NCI-H2029 treated with DMSO at 0.1 percent for 48 hours (cell line): ENCODE measurements around the gene CPNE2.
"Not testable (repeated sequence)": the region's sequence is repeated elsewhere in the genome, so short reads cannot be mapped to it uniquely, and the experiment has no call there.

Experiments used
- DNase-seq: peaks from one replicate; lab custom pipeline; 2025; lab: John Stamatoyannopoulos, UW

CPNE2 gene

GRCh38 chr16:57098188-57098841 lies 5.9 kb downstream of the CPNE2 start:
- DNase-seq: no peak

GRCh38 chr16:57099965-57100364 lies 7.6 kb downstream of the CPNE2 start:
- not testable (repeated sequence) for DNase-seq

GRCh38 chr16:57100445-57100844 lies 8.1 kb downstream of the CPNE2 start:
- no peak for DNase-seq

GRCh38 chr16:57102888-57103851 lies 10.8 kb downstream of the CPNE2 start:
- DNase-seq: no peak

- DNase-seq: no peak
These were observed 12.3 kb downstream of the CPNE2 start for GRCh38 chr16:57104706-57105105.

- DNase-seq: no peak
These were observed 12.8 kb downstream of the CPNE2 start for GRCh38 chr16:57105184-57105583.

- DNase-seq: no peak
These were observed 14.4 kb downstream of the CPNE2 start for GRCh38 chr16:57106767-57107166.

GRCh38 chr16:57107321-57107922 lies 15.0 kb downstream of the CPNE2 start:
- DNase-seq: no peak

- DNase-seq: no peak
These were observed 16.0 kb downstream of the CPNE2 start for GRCh38 chr16:57108432-57108831.

- DNase-seq: not testable (repeated sequence)
These were observed 17.1 kb downstream of the CPNE2 start for GRCh38 chr16:57109259-57110105.

GRCh38 chr16:57110937-57111336 lies 18.6 kb downstream of the CPNE2 start:
- DNase-seq: no peak

GRCh38 chr16:57111420-57111819 lies 19.0 kb downstream of the CPNE2 start:
- DNase-seq: no peak

- no peak for DNase-seq
These were observed 20.1 kb downstream of the CPNE2 start for GRCh38 chr16:57112403-57113041.

- DNase-seq: no peak
These were observed 20.7 kb downstream of the CPNE2 start for GRCh38 chr16:57113042-57113453.

- no peak for DNase-seq
These were observed 21.3 kb downstream of the CPNE2 start for GRCh38 chr16:57113664-57114063.

GRCh38 chr16:57115168-57115513 lies 22.8 kb downstream of the CPNE2 start:
- DNase-seq: no peak

- no peak for DNase-seq
These were observed 23.3 kb downstream of the CPNE2 start for GRCh38 chr16:57115514-57116182.

- DNase-seq: no peak
These were observed 26.2 kb downstream of the CPNE2 start for GRCh38 chr16:57118461-57119084.

GRCh38 chr16:57123216-57123973 lies 31.0 kb downstream of the CPNE2 start:
- no peak for DNase-seq
